GM23338 (cell line): ENCODE measurements around the gene PGF. TPM values are rescaled to one million over a fixed set of nuclear protein-coding genes. Genes with fewer than 3 reads are reported as not detected.
A peak's percentile ranks its signal among the peaks of the same experiment; 100 is the strongest.

Experiments
- ATAC-seq: fragments of 200-7000 bp; cut with Tn5 transposase; 3 replicates; pipeline ENCODE4 v1.9.1; 2020
- DNase-seq: peaks from one replicate; pipeline ENCODE4 v3.0.0-alpha.2; 2015; ENCODE audit warnings: low spot score
- H2AFZ ChIP-seq: fragments of 200-600 bp; sonication (generic); 2 replicates; pipeline ENCODE4 v1.8.0; 2016; ENCODE audit warnings: antibody characterized with exemption, mild to moderate bottlenecking, moderate library complexity
- H3F3A ChIP-seq: fragments of 200-600 bp; sonication (generic); replicated peaks from 2 replicates; pipeline ENCODE4 v1.8.0; 2017; ENCODE audit warnings: antibody characterized with exemption, mixed run types, low read depth
- H3K27ac ChIP-seq: fragments of 200-600 bp; sonication (generic); 2 replicates; pipeline ENCODE4 v1.6.1; 2016; ENCODE audit warnings: low read depth
- H3K27me3 ChIP-seq: fragments of 200-600 bp; sonication (generic); 2 replicates; pipeline ENCODE4 v1.8.0; 2016; ENCODE audit warnings: mild to moderate bottlenecking, mixed run types, moderate library complexity; ENCODE audit not compliant: insufficient read depth
- H3K36me3 ChIP-seq: fragments of 200-600 bp; sonication (generic); 2 replicates; pipeline ENCODE4 v1.8.0; 2016; ENCODE audit warnings: mild to moderate bottlenecking; ENCODE audit not compliant: insufficient read depth
- H3K4me1 ChIP-seq: fragments of 200-600 bp; sonication (generic); 2 replicates; pipeline ENCODE4 v1.8.0; 2016; ENCODE audit warnings: mild to moderate bottlenecking, moderate library complexity; ENCODE audit not compliant: insufficient read depth
- H3K4me2 ChIP-seq: fragments of 200-600 bp; sonication (generic); 2 replicates; pipeline ENCODE4 v1.7.1; 2017; ENCODE audit warnings: mixed run types
- H3K4me3 ChIP-seq: fragments of 200-600 bp; sonication (generic); 2 replicates; pipeline ENCODE4 v1.6.1; 2016; ENCODE audit warnings: mixed run types
- H3K79me2 ChIP-seq: fragments of 200-600 bp; sonication (generic); replicated peaks from 2 replicates; pipeline ENCODE4 v1.8.0; 2017; ENCODE audit warnings: mild to moderate bottlenecking; ENCODE audit not compliant: insufficient read depth
- H3K9me2 ChIP-seq: fragments of 200-600 bp; sonication (generic); 2 replicates; pipeline ENCODE4 v1.8.0; 2017; ENCODE audit not compliant: insufficient read depth
- H4K20me1 ChIP-seq: fragments of 200-600 bp; sonication (generic); replicated peaks from 2 replicates; pipeline ENCODE4 v1.8.0; 2017; ENCODE audit warnings: mild to moderate bottlenecking; ENCODE audit not compliant: insufficient read depth
- H3K27ac Mint-ChIP-seq: 2 replicates; pipeline ENCODE4 v1.8.0; 2020; ENCODE audit warnings: inconsistent platforms, mild to moderate bottlenecking, moderate library complexity, mixed read lengths
- H3K27me3 Mint-ChIP-seq: 3 replicates; pipeline ENCODE4 v1.8.0; 2022; ENCODE audit warnings: low read depth, mild to moderate bottlenecking, moderate library complexity, mixed read lengths, inconsistent platforms; ENCODE audit not compliant: insufficient read depth, poor library complexity
- H3K36me3 Mint-ChIP-seq: 3 replicates; pipeline ENCODE4 v1.8.0; 2021; ENCODE audit warnings: low read depth, mild to moderate bottlenecking, inconsistent platforms, moderate library complexity, mixed read lengths
- H3K4me1 Mint-ChIP-seq: 3 replicates; pipeline ENCODE4 v1.8.0; 2020; ENCODE audit warnings: mild to moderate bottlenecking, inconsistent platforms, mixed read lengths
- H3K4me3 Mint-ChIP-seq: 3 replicates; pipeline ENCODE4 v1.8.0; 2021; ENCODE audit warnings: moderate library complexity, mild to moderate bottlenecking, inconsistent platforms, mixed read lengths
- H3K9me3 Mint-ChIP-seq: 3 replicates; pipeline ENCODE4 v1.8.0; 2020; ENCODE audit warnings: moderate library complexity, mild to moderate bottlenecking, inconsistent platforms, mixed read lengths
- CREB1 ChIP-seq: fragments of 250-450 bp; sonication (Bioruptor Pico); IDR thresholded peaks from 2 replicates; pipeline ENCODE4 v1.5.0; 2020; ENCODE audit warnings: low read depth, mild to moderate bottlenecking, moderate library complexity
- EZH2 ChIP-seq: fragments of 200-600 bp; sonication (generic); IDR thresholded peaks from one replicate; pipeline ENCODE4 v1.8.0; 2017; ENCODE audit warnings: antibody characterized with exemption, mild to moderate bottlenecking, low read depth; ENCODE audit not compliant: unreplicated experiment
- JUNB ChIP-seq: IDR thresholded peaks from one replicate; pipeline ENCODE4 v1.6.1; 2016; ENCODE audit warnings: antibody characterized with exemption; ENCODE audit not compliant: unreplicated experiment
- POLR2AphosphoS5 ChIP-seq: IDR thresholded peaks from 2 replicates; pipeline ENCODE4 v1.6.1; 2016; ENCODE audit warnings: antibody characterized with exemption, low read depth
- ZNF114 ChIP-seq: fragments of 250-450 bp; sonication (Bioruptor Pico); IDR thresholded peaks from 2 replicates; pipeline ENCODE4 v1.5.0; 2020; ENCODE audit warnings: mild to moderate bottlenecking, moderate library complexity
- ZNF331 ChIP-seq: fragments of 250-450 bp; sonication (Bioruptor Pico); IDR thresholded peaks from 2 replicates; pipeline ENCODE4 v1.5.0; 2020; ENCODE audit warnings: low read depth, mild to moderate bottlenecking, moderate library complexity
- polyA plus RNA-seq: library from polyadenylated mRNA; unstranded; fragments of >200 nt; fragmentation: Nextera tagmentation; extraction: Ambion mirVana; gene quantifications from 2 replicates; pipeline ENCODE4 v1.2.1, GENCODE V29; 2016
- total RNA-seq: library from RNA; depleted of rRNA; stranded (reverse); fragments of >200 nt; shearing (Covaris generic); gene quantifications from 2 replicates; pipeline ENCODE4 v1.2.3, GENCODE V29; 2014
- TF ChIP-seq, protein P1 (sequence below): fragments of 250-450 bp; sonication (Bioruptor Pico); IDR thresholded peaks from 2 replicates; pipeline ENCODE4 v1.5.0; 2020; ENCODE audit warnings: mild to moderate bottlenecking, moderate library complexity
- TF ChIP-seq, protein P2 (sequence below): IDR thresholded peaks from one replicate; pipeline ENCODE4 v1.6.1; 2018; ENCODE audit warnings: antibody characterized with exemption; ENCODE audit not compliant: unreplicated experiment

The PGF gene
- total and polyA plus RNA-seq, 2 experiments from 2014 or later: 2.9 to 6.3 TPM

DNA sequence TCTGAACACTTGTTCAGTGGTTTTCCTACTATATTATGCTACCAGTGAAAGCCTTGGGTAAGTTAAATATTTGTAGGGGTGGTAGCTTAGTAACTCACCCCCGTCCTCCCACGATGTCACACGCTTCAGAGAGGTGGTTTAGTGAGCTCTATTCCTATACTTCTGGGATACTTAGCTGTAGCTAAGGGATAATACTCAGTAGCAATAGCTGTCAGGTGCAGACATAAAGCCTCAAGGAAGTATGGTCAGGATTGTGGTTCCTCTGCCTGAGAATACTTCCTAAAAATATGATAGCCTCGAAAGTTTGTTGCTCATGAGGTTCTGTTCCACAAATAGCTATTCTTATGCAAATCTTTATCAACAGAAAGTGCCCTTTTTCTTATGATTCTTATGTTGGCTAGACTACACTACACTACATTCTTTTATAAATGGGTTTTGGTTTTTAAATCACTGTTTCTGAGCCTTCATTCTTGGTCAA is 61.7 kb downstream of the PGF start:
- H3K27ac ChIP-seq: no peak overlapping the region
- no peak overlapping the region for H3K4me3 Mint-ChIP-seq
- no peak overlapping the region for H3K4me3 ChIP-seq
- H3F3A ChIP-seq: 0 out of 2 replicates have a peak, but pooled peaks cover 7% of the 10 kb centered on the region
- H3K36me3 Mint-ChIP-seq: peaks cover 93% of the 10 kb centered on the region
- H2AFZ ChIP-seq: no peak overlapping the region
- DNase-seq (no peak), ATAC-seq (no peak)
- H3K27ac Mint-ChIP-seq: 0 out of 2 replicates have a peak overlapping the region, but pooled peaks have one; percentile 5
- H3K27me3 ChIP-seq: no peaks in the 10 kb centered on the region
- no peaks in the 10 kb centered on the region for H3K4me1 ChIP-seq
- no peaks in the 10 kb centered on the region for H3K9me3 Mint-ChIP-seq
- H4K20me1 ChIP-seq: peaks cover 53% of the 10 kb centered on the region
- no peak for TF ChIP-seq CREB1 (CRISPR knock-in tag)
- TF ChIP-seq ZNF331 (CRISPR knock-in tag): no peak
- TF ChIP-seq, protein P1, sequence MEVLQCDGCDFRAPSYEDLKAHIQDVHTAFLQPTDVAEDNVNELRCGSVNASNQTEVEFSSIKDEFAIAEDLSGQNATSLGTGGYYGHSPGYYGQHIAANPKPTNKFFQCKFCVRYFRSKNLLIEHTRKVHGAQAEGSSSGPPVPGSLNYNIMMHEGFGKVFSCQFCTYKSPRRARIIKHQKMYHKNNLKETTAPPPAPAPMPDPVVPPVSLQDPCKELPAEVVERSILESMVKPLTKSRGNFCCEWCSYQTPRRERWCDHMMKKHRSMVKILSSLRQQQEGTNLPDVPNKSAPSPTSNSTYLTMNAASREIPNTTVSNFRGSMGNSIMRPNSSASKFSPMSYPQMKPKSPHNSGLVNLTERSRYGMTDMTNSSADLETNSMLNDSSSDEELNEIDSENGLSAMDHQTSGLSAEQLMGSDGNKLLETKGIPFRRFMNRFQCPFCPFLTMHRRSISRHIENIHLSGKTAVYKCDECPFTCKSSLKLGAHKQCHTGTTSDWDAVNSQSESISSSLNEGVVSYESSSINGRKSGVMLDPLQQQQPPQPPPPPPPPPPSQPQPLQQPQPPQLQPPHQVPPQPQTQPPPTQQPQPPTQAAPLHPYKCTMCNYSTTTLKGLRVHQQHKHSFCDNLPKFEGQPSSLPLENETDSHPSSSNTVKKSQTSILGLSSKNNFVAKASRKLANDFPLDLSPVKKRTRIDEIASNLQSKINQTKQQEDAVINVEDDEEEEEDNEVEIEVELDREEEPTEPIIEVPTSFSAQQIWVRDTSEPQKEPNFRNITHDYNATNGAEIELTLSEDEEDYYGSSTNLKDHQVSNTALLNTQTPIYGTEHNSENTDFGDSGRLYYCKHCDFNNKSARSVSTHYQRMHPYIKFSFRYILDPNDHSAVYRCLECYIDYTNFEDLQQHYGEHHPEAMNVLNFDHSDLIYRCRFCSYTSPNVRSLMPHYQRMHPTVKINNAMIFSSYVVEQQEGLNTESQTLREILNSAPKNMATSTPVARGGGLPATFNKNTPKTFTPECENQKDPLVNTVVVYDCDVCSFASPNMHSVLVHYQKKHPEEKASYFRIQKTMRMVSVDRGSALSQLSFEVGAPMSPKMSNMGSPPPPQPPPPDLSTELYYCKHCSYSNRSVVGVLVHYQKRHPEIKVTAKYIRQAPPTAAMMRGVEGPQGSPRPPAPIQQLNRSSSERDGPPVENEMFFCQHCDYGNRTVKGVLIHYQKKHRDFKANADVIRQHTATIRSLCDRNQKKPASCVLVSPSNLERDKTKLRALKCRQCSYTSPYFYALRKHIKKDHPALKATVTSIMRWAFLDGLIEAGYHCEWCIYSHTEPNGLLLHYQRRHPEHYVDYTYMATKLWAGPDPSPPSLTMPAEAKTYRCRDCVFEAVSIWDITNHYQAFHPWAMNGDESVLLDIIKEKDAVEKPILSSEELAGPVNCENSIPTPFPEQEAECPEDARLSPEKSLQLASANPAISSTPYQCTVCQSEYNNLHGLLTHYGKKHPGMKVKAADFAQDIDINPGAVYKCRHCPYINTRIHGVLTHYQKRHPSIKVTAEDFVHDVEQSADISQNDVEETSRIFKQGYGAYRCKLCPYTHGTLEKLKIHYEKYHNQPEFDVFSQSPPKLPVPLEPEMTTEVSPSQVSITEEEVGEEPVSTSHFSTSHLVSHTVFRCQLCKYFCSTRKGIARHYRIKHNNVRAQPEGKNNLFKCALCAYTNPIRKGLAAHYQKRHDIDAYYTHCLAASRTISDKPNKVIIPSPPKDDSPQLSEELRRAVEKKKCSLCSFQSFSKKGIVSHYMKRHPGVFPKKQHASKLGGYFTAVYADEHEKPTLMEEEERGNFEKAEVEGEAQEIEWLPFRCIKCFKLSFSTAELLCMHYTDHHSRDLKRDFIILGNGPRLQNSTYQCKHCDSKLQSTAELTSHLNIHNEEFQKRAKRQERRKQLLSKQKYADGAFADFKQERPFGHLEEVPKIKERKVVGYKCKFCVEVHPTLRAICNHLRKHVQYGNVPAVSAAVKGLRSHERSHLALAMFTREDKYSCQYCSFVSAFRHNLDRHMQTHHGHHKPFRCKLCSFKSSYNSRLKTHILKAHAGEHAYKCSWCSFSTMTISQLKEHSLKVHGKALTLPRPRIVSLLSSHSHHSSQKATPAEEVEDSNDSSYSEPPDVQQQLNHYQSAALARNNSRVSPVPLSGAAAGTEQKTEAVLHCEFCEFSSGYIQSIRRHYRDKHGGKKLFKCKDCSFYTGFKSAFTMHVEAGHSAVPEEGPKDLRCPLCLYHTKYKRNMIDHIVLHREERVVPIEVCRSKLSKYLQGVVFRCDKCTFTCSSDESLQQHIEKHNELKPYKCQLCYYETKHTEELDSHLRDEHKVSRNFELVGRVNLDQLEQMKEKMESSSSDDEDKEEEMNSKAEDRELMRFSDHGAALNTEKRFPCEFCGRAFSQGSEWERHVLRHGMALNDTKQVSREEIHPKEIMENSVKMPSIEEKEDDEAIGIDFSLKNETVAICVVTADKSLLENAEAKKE (CRISPR knock-in tag): no peak
- TF ChIP-seq EZH2: no peak
- TF ChIP-seq, protein P2, sequence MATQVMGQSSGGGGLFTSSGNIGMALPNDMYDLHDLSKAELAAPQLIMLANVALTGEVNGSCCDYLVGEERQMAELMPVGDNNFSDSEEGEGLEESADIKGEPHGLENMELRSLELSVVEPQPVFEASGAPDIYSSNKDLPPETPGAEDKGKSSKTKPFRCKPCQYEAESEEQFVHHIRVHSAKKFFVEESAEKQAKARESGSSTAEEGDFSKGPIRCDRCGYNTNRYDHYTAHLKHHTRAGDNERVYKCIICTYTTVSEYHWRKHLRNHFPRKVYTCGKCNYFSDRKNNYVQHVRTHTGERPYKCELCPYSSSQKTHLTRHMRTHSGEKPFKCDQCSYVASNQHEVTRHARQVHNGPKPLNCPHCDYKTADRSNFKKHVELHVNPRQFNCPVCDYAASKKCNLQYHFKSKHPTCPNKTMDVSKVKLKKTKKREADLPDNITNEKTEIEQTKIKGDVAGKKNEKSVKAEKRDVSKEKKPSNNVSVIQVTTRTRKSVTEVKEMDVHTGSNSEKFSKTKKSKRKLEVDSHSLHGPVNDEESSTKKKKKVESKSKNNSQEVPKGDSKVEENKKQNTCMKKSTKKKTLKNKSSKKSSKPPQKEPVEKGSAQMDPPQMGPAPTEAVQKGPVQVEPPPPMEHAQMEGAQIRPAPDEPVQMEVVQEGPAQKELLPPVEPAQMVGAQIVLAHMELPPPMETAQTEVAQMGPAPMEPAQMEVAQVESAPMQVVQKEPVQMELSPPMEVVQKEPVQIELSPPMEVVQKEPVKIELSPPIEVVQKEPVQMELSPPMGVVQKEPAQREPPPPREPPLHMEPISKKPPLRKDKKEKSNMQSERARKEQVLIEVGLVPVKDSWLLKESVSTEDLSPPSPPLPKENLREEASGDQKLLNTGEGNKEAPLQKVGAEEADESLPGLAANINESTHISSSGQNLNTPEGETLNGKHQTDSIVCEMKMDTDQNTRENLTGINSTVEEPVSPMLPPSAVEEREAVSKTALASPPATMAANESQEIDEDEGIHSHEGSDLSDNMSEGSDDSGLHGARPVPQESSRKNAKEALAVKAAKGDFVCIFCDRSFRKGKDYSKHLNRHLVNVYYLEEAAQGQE: no peak
- no peak for TF ChIP-seq JUNB
- no peak for TF ChIP-seq ZNF114
- no peak for TF ChIP-seq POLR2AphosphoS5
- peaks cover 8% of the 10 kb centered on the region for H3K79me2 ChIP-seq
- H3K4me1 Mint-ChIP-seq: peaks cover 5% of the 10 kb centered on the region; the same call in 2 of the 3 replicates
- H3K27me3 Mint-ChIP-seq: no peaks in the 10 kb centered on the region
- peaks cover 69% of the 10 kb centered on the region for H3K36me3 ChIP-seq
- no peak overlapping the region for H3K4me2 ChIP-seq
- no peaks in the 10 kb centered on the region for H3K9me2 ChIP-seq
